Spleen (tissue), 7 donors: ENCODE results near the gene ADARB2.

Source experiments
- POLR2A ChIP-seq, 3 donors: fragments of 450-650 bp; IDR thresholded peaks; one replicate each; pipeline ENCODE4 v1.5.1; 2017; ENCODE audit warnings: antibody characterized with exemption in 3 of 3, mild to moderate bottlenecking in 1 of 3
- POLR2AphosphoS5 ChIP-seq, 3 donors: sonication (generic); formaldehyde crosslinking; IDR thresholded peaks; one replicate each; pipeline ENCODE4 v1.5.1; 2017; ENCODE audit warnings: antibody characterized with exemption in 3 of 3
- TF ChIP-seq, protein P1 (sequence below), 11 experiments: fragments of 200-600 bp in 7 of 11; fragments of 450-650 bp in 4 of 11; sonication (generic) in 4 of 11; IDR thresholded peaks in 8 of 11; conservative IDR thresholded peaks in 3 of 11; 1 replicate in 7 of 11; 2 replicates in 4 of 11; pipeline versions ENCODE4 v1.4.0 to v1.8.0; 2016 to 2021; ENCODE audit warnings: antibody characterized with exemption in 11 of 11, inconsistent platforms in 4 of 11, mild to moderate bottlenecking in 1 of 11
- donor health status: DM: no; HTN: no; CAD: no; lungs with moderate emphysema.
- donor health status: DM: no; HTN: no; CAD: no.
- donor health status: DM: no; HTN: no; CAD: no.

- TF ChIP-seq, protein P1, sequence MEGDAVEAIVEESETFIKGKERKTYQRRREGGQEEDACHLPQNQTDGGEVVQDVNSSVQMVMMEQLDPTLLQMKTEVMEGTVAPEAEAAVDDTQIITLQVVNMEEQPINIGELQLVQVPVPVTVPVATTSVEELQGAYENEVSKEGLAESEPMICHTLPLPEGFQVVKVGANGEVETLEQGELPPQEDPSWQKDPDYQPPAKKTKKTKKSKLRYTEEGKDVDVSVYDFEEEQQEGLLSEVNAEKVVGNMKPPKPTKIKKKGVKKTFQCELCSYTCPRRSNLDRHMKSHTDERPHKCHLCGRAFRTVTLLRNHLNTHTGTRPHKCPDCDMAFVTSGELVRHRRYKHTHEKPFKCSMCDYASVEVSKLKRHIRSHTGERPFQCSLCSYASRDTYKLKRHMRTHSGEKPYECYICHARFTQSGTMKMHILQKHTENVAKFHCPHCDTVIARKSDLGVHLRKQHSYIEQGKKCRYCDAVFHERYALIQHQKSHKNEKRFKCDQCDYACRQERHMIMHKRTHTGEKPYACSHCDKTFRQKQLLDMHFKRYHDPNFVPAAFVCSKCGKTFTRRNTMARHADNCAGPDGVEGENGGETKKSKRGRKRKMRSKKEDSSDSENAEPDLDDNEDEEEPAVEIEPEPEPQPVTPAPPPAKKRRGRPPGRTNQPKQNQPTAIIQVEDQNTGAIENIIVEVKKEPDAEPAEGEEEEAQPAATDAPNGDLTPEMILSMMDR (IDR thresholded peaks at IDR 0.05 in 8 of 11, conservative IDR thresholded peaks at IDR 0.05 in 3 of 11), result no peak
- TF ChIP-seq POLR2AphosphoS5 (IDR thresholded peaks at IDR 0.05), result no peak
- TF ChIP-seq POLR2A (IDR thresholded peaks at IDR 0.05), result no peak
These were observed 5.7 kb downstream of the ADARB2 start for GRCh38 chr10:1731592-1731991.
